Measurements from ENCODE around the gene FAM53C.
A peak's percentile ranks its signal among the peaks of the same experiment; 100 is the strongest.
"Not testable (repeated sequence)": the region's sequence is repeated elsewhere in the genome, so short reads cannot be mapped to it uniquely, and the experiment has no call there.

FAM53C gene
- total RNA-seq, result 45.1 to 168 (median 48.5) reads per million in 3 experiments

GRCh38 chr5:138337685-138338410 lies at the start of gene FAM53C:
Gene FAM53C (plus strand): TSS chr5:138338266. CDS start chr5:138341336, 3,070 bp downstream.
- DNase-seq, result peak; percentile 91

GRCh38 chr5:138289296-138289695 lies 48.8 kb upstream of the FAM53C start:
- DNase-seq, result no peak

DNA sequence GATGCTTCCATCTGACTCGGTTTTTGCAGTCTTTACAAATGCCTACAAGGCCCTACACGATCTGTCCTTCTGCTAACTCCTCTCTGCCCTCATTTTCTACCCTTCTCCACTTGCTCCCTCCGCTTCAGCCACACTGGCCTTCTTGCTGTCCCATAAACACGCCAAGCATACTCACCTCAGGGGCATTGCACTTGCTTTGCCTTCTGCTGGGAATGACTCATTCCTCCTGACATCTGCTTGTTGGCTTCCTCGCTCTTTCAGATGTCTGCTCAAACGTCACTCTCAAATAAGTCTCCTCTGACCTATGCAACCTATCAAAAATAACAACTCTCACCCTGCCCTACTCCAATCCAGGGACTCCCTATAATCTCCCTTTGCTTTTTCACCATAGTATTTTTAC lies 34.7 kb upstream of the FAM53C start:
- DNase-seq, result no peak

- DNase-seq, result no peak
These were observed 32.3 kb upstream of the FAM53C start for GRCh38 chr5:138305797-138306196.

- no peak for DNase-seq
These were observed 22.3 kb upstream of the FAM53C start for GRCh38 chr5:138315751-138316278.

GRCh38 chr5:138316355-138316754 lies 21.7 kb upstream of the FAM53C start:
- no peak for DNase-seq

- not testable (repeated sequence) for DNase-seq
These were observed 19.9 kb upstream of the FAM53C start for GRCh38 chr5:138318211-138318610.

GRCh38 chr5:138330813-138331448 lies 7.1 kb upstream of the FAM53C start:
- DNase-seq, result no peak

GRCh38 chr5:138331449-138332368 lies 6.4 kb upstream of the FAM53C start, which contains the start of gene CDC25C:
Gene CDC25C (minus strand): TSS chr5:138331804. CDS start chr5:138331180, 624 bp downstream.
- peak; percentile 97 for DNase-seq

DNA sequence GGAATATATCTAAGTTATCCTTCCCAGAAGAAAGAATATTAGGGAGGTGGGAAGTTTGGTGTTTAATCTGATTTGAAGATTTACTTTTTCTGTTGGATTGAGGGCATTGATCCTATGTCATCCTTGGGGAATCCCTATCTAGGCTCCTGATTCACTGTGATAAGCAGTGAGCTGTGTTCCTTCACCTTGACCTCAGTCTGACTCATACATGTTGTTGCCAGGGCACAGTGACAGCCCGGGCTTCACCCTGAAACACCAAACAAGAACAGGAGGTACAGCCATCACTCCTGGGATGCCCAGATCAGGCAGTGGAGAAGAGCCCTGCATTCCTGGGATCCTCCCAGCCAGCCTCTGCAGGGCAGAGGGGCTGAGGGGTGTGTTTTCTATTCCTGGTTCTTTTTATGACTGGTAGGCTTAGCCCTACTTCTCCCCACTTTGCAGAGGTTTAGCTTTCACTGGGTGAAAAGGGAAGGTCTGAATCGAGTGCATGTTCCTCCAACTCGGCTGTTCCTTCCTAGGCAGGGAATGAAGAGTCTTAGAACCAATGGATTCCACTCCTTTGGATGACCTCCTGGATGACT lies 3.1 kb upstream of the FAM53C start:
- no peak for DNase-seq

GRCh38 chr5:138336952-138337684 lies 948 bp upstream of the FAM53C start:
- DNase-seq, result no peak

DNA sequence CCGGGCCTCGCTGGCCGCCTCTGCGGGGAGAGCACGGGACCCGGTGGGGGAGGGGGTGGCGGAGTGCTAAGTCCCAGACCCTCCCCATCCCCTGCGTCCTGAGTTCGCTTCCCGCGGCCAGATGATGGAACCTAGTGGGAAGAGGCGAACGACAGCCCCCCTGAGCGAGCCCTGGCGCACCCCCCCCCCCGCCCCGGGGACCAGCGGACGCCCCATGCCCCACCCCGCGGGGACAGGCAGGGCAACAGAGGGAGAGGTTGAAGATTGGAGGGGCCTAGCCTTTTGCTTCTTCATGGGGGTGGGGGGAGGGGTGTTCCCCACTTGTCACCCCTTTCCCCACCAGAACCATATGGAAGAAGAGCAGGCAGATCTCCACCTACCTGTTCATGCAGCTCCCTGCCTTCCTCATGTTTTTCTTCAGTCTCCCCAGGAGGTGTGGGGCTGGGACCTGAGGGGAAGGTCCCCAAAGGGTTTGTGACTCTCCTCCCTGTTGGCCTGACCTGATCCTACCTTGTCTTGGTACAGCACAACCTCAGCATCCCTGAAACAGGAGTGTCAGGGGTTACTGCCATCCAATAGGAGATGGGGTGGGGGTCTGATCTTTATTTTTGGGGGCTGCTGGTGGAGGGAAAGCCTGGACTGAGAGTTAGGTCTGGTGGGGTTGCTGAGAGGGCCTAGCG lies 485 bp downstream of the FAM53C start:
- peak; percentile 17 for DNase-seq

DNA sequence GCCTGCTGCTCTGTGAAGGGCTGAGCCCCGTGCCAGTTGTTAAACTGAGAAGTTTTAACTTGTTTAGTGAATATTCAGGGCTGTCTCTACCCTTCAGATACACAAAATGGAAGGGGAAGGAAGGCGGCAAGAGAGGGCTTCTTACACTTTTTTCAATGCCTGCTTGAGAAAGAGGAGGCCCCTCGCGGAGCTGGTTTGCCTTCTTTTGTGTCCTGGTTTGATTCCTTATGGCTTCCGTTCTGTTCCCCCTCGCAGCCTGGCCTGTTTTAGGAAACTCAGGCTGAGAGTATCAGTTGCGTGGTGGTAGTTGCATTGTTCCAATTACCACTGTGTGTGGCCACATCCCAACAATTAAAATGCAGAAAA lies 1.0 kb downstream of the FAM53C start:
- DNase-seq, result no peak

- no peak for DNase-seq
These were observed 1.4 kb downstream of the FAM53C start for GRCh38 chr5:138339464-138339863.

DNA sequence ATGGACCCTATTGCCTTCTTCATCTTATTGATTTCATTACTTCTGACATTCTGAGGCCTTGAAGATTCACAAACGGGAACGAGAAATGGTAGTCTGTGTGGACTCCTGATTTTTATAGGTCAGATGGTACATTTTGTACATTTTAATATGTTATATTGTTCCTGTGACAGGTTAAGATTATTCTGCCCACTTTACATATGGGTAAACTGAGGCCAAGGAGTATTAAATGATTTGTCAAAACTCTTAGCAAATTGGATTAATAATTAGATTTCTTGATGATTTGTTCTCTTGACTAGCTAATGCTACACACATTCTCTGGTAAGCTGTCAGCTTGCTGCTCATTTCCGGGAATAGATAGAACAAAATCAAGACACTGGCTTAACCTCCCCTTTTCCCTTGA lies 1.9 kb downstream of the FAM53C start:
- DNase-seq, result no peak

GRCh38 chr5:138344887-138345622 lies 7.0 kb downstream of the FAM53C start:
- DNase-seq, result no peak

DNA sequence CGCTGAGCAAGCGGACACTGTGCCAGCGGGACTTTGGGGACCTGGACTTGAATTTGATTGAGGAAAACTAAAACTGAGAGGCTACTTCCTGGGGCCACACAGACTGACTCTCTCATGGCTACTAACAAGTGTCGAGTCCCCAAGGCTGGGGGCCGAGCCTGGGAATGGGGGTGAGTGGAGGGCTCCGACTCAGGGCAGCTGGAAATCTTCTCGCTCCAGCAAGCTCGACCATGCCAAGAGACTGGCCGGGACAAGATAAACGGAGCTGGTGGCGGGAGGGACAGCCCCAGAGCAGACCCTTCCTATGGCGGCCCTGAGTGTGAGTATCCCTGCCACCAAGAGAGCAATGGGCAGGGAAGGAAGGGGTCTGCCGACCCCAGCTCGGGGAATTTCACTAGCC lies 8.8 kb downstream of the FAM53C start:
- DNase-seq, result no peak

- DNase-seq, result no peak
These were observed 11.9 kb downstream of the FAM53C start for GRCh38 chr5:138349852-138350562.

DNA sequence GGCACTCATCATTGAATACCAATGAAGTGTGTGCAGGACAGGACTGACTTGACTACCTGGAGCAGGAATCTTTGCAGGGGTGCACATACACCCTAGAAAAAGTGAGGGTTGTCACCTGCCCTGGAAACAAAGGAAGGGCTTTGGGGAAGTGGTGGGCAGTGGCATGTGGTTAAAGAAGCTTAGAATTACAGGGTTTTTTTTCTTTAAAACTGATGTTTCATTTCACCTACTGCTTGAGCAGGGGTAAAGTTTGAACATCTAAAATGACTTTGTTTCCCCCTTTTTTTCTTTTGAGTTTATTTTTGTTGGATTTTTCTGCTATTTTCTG lies 12.5 kb downstream of the FAM53C start:
- no peak for DNase-seq

DNA sequence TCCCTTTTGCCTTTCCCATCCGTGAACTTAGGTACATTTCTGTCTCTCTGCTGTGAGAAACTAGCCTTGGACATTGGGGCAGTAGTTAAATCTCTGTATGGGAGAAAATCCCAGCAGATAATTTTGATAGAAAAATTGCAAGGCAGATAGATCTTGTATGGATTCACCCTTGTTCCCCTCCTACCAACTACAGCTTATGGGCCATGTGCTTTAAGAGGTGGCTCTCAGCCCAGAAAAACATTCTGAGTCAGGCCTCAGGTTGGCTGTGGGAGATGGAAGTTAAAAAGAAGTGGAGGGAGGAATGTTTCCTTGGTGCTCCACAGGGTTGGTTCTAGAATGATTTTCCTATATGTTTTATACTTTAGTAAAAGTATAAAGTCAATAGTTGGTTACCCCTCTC lies 13.0 kb downstream of the FAM53C start:
- DNase-seq, result no peak

All from central memory CD4-positive, alpha-beta T cell (primary cell).